Brain microvascular endothelial cell (primary cell): ENCODE measurements around the gene KAZN.

Experiments used
- DNase-seq: peaks from one replicate; pipeline ENCODE4 v3.0.0-alpha.2; 2020
- H3K27ac ChIP-seq: fragments of 250-450 bp; sonication (Bioruptor Pico); 2 replicates; pipeline ENCODE4 v1.5.1; 2020; ENCODE audit warnings: mild to moderate bottlenecking, moderate library complexity
- H3K27me3 ChIP-seq: fragments of 250-450 bp; sonication (Bioruptor Pico); replicated peaks from 2 replicates; pipeline ENCODE4 v1.5.1; 2020; ENCODE audit warnings: mild to moderate bottlenecking
- H3K36me3 ChIP-seq: fragments of 250-450 bp; sonication (Bioruptor Pico); replicated peaks from 2 replicates; pipeline ENCODE4 v1.5.1; 2020; ENCODE audit warnings: mild to moderate bottlenecking
- H3K4me3 ChIP-seq: 2 replicates; pipeline ENCODE4 v1.5.1; 2011; ENCODE audit warnings: low read depth, mild to moderate bottlenecking, control low read depth, low read length, moderate library complexity
- in situ Hi-C: cut with HindIII; loops from 2 replicates; pipeline ENCODE4 v1.10.0; 2017; ENCODE audit warnings: low sequenced_read_pairs, low pct_ligation_motif_present
- TF ChIP-seq, protein P1 (sequence below): IDR thresholded peaks from 2 replicates; pipeline ENCODE4 v1.5.1; 2011; ENCODE audit warnings: low read depth, mild to moderate bottlenecking, moderate library complexity, low read length, control low read depth, inconsistent platforms; ENCODE audit errors: missing control alignments

KAZN gene

GRCh38 chr1:14648391-14648790, 49.9 kb downstream of the KAZN start:
- Histone ChIP-seq H3K27ac (no peak overlapping the region), H3K36me3 (no peaks in the 10 kb centered on the region), H3K4me3 (no peak overlapping the region), H3K27me3 (no peaks in the 10 kb centered on the region)
- in situ Hi-C loops: no loop called here
- DNase-seq: no peak
- TF ChIP-seq, protein P1, sequence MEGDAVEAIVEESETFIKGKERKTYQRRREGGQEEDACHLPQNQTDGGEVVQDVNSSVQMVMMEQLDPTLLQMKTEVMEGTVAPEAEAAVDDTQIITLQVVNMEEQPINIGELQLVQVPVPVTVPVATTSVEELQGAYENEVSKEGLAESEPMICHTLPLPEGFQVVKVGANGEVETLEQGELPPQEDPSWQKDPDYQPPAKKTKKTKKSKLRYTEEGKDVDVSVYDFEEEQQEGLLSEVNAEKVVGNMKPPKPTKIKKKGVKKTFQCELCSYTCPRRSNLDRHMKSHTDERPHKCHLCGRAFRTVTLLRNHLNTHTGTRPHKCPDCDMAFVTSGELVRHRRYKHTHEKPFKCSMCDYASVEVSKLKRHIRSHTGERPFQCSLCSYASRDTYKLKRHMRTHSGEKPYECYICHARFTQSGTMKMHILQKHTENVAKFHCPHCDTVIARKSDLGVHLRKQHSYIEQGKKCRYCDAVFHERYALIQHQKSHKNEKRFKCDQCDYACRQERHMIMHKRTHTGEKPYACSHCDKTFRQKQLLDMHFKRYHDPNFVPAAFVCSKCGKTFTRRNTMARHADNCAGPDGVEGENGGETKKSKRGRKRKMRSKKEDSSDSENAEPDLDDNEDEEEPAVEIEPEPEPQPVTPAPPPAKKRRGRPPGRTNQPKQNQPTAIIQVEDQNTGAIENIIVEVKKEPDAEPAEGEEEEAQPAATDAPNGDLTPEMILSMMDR: no peak

DNA sequence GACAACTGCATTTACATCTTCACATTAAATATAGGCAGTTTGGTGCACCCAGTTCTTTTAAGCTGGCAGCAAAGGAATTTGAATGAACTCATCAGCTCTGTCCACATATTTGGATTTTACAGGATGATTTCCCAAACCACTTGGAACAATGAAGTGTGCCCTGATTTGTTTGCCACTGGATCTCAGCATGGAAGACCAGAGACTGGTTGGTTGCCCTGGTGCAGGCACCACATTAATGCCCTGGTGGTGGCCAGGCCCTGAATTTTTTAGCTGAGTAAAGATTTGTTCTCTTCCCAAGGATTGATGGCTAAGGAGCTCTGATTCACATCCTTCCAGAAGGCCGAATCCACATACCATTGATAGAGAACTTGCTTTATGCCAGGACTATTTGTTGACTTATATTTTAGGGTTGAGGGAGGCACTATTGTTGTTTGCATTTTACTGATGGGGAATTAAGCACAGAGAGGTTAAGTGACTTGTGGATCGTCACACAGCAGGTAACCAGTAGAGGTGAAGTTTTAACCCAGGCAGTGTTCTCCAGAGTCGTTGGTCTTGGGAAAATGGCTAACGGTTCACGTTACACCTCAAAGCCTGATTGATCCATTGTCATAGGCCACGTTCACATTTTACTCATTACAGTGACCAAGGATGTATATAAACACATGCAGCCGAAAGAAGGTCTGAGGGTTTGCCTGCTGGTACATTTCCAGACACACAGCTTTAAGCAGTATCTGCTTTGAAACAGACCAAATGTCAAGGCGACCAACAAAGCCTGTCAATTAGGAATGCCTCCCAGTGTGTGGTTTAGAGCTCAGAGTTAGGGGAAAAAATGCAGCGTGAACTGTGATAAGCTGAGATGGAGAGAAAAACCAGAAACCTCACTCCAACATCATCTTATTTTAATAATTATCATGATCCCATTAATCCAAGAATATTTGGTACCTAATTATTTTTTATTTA, 50.7 kb downstream of the KAZN start:
- TF ChIP-seq, protein P1: no peak
- in situ Hi-C loops: no loop called here
- DNase-seq: no peak
- Histone ChIP-seq H3K27me3 (no peaks in the 10 kb centered on the region), H3K27ac (no peak overlapping the region), H3K4me3 (no peak overlapping the region), H3K36me3 (no peaks in the 10 kb centered on the region)

DNA sequence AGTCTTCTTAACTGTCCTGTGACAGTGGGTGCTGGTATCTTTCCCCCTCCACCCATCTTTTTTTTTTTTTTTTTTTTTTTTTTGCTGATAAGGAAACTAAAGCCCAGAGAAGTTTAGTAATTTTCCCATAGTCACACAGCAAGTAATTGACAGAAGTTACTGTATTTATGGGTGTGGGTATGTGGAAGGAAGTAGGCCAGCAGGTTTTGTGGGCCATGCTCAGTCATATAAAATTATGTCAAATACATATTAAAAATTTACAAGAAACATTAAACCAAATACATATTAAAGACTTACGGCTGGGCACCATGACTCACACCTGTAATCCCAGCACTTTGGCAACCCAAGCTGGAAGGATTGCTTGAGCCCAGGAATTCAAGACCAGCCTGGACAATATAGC, 51.5 kb downstream of the KAZN start:
- H3K36me3 ChIP-seq: no peaks in the 10 kb centered on the region
- in situ Hi-C loops: no loop called here
- no peak overlapping the region for H3K27ac ChIP-seq
- H3K4me3 ChIP-seq: no peak overlapping the region
- TF ChIP-seq, protein P1: no peak
- no peak for DNase-seq
- no peaks in the 10 kb centered on the region for H3K27me3 ChIP-seq

GRCh38 chr1:14650951-14651350, 52.5 kb downstream of the KAZN start:
- TF ChIP-seq, protein P1: no peak
- Histone ChIP-seq H3K27ac (no peak overlapping the region), H3K27me3 (no peaks in the 10 kb centered on the region), H3K4me3 (no peak overlapping the region), H3K36me3 (no peaks in the 10 kb centered on the region)
- DNase-seq: no peak
- in situ Hi-C loops: no loop called here

DNA sequence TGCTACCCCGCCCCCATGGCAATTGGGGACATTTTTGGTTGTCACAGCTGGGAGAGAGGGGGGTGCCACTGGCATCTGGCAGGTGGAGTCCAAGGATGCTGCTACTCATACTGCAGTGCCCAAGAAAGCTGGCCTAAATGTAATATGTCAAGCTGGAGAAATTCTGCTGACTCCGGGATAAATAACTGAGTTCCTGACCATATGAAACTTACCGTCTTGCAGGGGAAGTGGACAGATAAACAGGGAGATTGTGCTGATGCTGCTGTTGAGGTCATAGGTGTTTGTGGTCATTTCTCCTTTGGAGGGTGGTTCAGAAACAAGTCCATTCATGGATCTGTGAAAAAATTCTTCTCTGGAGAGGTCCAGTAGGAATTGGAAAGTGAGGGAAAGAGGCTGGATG, 54.4 kb downstream of the KAZN start:
- H3K36me3 ChIP-seq: no peaks in the 10 kb centered on the region
- DNase-seq: no peak
- in situ Hi-C loops: no loop called here
- no peak overlapping the region for H3K27ac ChIP-seq
- no peak overlapping the region for H3K4me3 ChIP-seq
- TF ChIP-seq, protein P1: no peak
- no peaks in the 10 kb centered on the region for H3K27me3 ChIP-seq
